Neural cell (in vitro differentiated cells): ENCODE data around the gene TUBD1. TPM values are rescaled to one million over a fixed set of nuclear protein-coding genes. Genes with fewer than 3 reads are reported as not detected.

Experiments used
- H2AFZ ChIP-seq: fragments of 200-600, 300-800 bp; sonication (generic), shearing (Covaris generic); 2 replicates; pipeline ENCODE4 v1.6.0; 2014; ENCODE audit warnings: low read depth, mild to moderate bottlenecking, antibody characterized with exemption, low read length, moderate library complexity
- H3F3A ChIP-seq: fragments of 200-600 bp; shearing (Covaris generic); 2 replicates; pipeline ENCODE4 v1.6.1; 2016; ENCODE audit warnings: mild to moderate bottlenecking, moderate library complexity, mixed read lengths, antibody characterized with exemption, low read length; ENCODE audit not compliant: insufficient read depth, poor library complexity, severe bottlenecking
- H3K27ac ChIP-seq: fragments of 200-600, 300-800 bp; sonication (generic), shearing (Covaris generic); 2 replicates; pipeline ENCODE4 v1.5.1; 2014; ENCODE audit warnings: mild to moderate bottlenecking, low read length, moderate library complexity
- H3K27me3 ChIP-seq: fragments of 300-800, 200-600 bp; sonication (generic), shearing (Covaris generic); 2 replicates; pipeline ENCODE4 v1.6.0; 2014; ENCODE audit warnings: mild to moderate bottlenecking, low read depth, low read length, moderate library complexity; ENCODE audit not compliant: insufficient read depth
- H3K36me3 ChIP-seq: fragments of 300-800, 200-600 bp; sonication (generic), shearing (Covaris generic); 2 replicates; pipeline ENCODE4 v1.5.1; 2014; ENCODE audit warnings: mild to moderate bottlenecking, antibody characterized with exemption, low read length, moderate library complexity; ENCODE audit not compliant: insufficient read depth
- H3K4me2 ChIP-seq: fragments of 300-800, 200-600 bp; sonication (generic), shearing (Covaris generic); 2 replicates; pipeline ENCODE4 v1.6.0; 2014; ENCODE audit warnings: mild to moderate bottlenecking, low read length
- H3K4me3 ChIP-seq: fragments of 300-800, 200-600 bp; sonication (generic), shearing (Covaris generic); 2 replicates; pipeline ENCODE4 v1.5.1; 2014; ENCODE audit warnings: mild to moderate bottlenecking, low read length, moderate library complexity
- H3K79me2 ChIP-seq: fragments of 200-600 bp; shearing (Covaris generic); replicated peaks from 2 replicates; pipeline ENCODE4 v1.6.0; 2014; ENCODE audit warnings: mild to moderate bottlenecking, low read length, moderate library complexity; ENCODE audit not compliant: insufficient read depth
- H3K9ac ChIP-seq: fragments of 300-800, 200-600 bp; sonication (generic), shearing (Covaris generic); 2 replicates; pipeline ENCODE4 v1.6.1; 2016; ENCODE audit warnings: mild to moderate bottlenecking, low read length, mixed read lengths
- H3K9me2 ChIP-seq: fragments of 200-600 bp; shearing (Covaris generic); 2 replicates; pipeline ENCODE4 v1.6.1; 2016; ENCODE audit warnings: mild to moderate bottlenecking, low read length, mixed read lengths; ENCODE audit not compliant: insufficient read depth
- H3K9me3 ChIP-seq: fragments of 200-600, 300-800 bp; sonication (generic), shearing (Covaris generic); 2 replicates; pipeline ENCODE4 v1.6.1; 2016; ENCODE audit warnings: mild to moderate bottlenecking, mixed run types, low read length, moderate library complexity, mixed read lengths
- H4K20me1 ChIP-seq: fragments of 200-600 bp; shearing (Covaris generic); 2 replicates; pipeline ENCODE4 v1.6.1; 2016; ENCODE audit warnings: mild to moderate bottlenecking, mixed run types; ENCODE audit not compliant: insufficient read depth
- EP300 ChIP-seq: fragments of 450-650 bp; conservative IDR thresholded peaks from 2 replicates; pipeline ENCODE4 v1.6.1; 2014; ENCODE audit warnings: antibody characterized with exemption, mild to moderate bottlenecking, moderate library complexity; ENCODE audit not compliant: poor library complexity, severe bottlenecking
- EZH2 ChIP-seq: fragments of 200-600, 300-800 bp; shearing (Covaris generic), sonication (generic); IDR thresholded peaks from 2 replicates; pipeline ENCODE4 v1.6.1; 2014; ENCODE audit warnings: antibody characterized with exemption, low read length, borderline replicate concordance, mild to moderate bottlenecking; ENCODE audit not compliant: insufficient read depth, poor library complexity, severe bottlenecking
- MXI1 ChIP-seq: fragments of 450-650 bp; conservative IDR thresholded peaks from 2 replicates; pipeline ENCODE4 v1.6.1; 2014; ENCODE audit warnings: antibody characterized with exemption, mild to moderate bottlenecking; ENCODE audit not compliant: poor library complexity, severe bottlenecking
- POLR2AphosphoS5 ChIP-seq: IDR thresholded peaks from 2 replicates; pipeline ENCODE4 v1.6.1; 2012
- RAD21 ChIP-seq: fragments of 450-650 bp; conservative IDR thresholded peaks from 2 replicates; pipeline ENCODE4 v1.6.1; 2014; ENCODE audit warnings: antibody characterized with exemption, mild to moderate bottlenecking, moderate library complexity
- SMC3 ChIP-seq: fragments of 450-650 bp; conservative IDR thresholded peaks from 2 replicates; pipeline ENCODE4 v1.6.1; 2014; ENCODE audit warnings: antibody characterized with exemption, mild to moderate bottlenecking, moderate library complexity; ENCODE audit not compliant: poor library complexity
- TAF1 ChIP-seq: IDR thresholded peaks from 2 replicates; pipeline ENCODE4 v1.6.1; 2012; ENCODE audit warnings: low read depth
- polyA plus RNA-seq: library from polyadenylated mRNA; depleted of rRNA; stranded (reverse); fragments of >200 nt; gene quantifications from 2 replicates; pipeline ENCODE4 v1.2.3, GENCODE V29; 2014
- TF ChIP-seq, protein P1 (sequence below): IDR thresholded peaks from 2 replicates; pipeline ENCODE4 v1.6.1; 2012; ENCODE audit warnings: borderline replicate concordance
- TF ChIP-seq, protein P2 (sequence below): fragments of 450-650 bp; IDR thresholded peaks from 2 replicates; pipeline ENCODE4 v1.5.1; 2014; ENCODE audit warnings: antibody characterized with exemption, mild to moderate bottlenecking, moderate library complexity; ENCODE audit not compliant: poor library complexity, severe bottlenecking

The TUBD1 gene
- polyA plus RNA-seq, 1 donor from 2014 or later, result 12.3 TPM

DNA sequence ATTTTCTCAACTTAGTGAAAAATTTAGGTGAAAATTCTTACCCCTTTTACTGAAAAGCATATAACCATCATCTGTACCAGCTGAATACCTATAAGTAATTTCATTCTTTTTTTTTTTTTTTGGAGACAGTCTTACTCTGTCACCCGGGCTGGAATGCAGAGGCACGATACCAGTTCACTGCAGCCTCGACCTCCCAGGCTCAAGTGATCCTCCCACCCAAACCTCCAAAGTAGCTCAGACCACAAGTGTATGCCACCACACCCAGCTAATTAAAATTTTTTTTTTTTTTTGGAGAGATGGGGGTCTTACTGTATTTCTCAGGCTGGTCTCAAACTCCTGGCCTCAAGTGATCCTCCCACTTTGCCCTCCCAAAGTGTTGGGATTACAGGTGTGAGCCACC, 33.8 kb downstream of the TUBD1 start:
- no peak overlapping the region for H3K4me3 ChIP-seq
- H3K9ac ChIP-seq, result no peak overlapping the region
- H3K27me3 ChIP-seq, result no peaks in the 10 kb centered on the region
- no peak overlapping the region for H3K4me2 ChIP-seq
- no peak for TF ChIP-seq MXI1
- TF ChIP-seq EP300, result no peak
- TF ChIP-seq RAD21, result no peak
- TF ChIP-seq, protein P1, sequence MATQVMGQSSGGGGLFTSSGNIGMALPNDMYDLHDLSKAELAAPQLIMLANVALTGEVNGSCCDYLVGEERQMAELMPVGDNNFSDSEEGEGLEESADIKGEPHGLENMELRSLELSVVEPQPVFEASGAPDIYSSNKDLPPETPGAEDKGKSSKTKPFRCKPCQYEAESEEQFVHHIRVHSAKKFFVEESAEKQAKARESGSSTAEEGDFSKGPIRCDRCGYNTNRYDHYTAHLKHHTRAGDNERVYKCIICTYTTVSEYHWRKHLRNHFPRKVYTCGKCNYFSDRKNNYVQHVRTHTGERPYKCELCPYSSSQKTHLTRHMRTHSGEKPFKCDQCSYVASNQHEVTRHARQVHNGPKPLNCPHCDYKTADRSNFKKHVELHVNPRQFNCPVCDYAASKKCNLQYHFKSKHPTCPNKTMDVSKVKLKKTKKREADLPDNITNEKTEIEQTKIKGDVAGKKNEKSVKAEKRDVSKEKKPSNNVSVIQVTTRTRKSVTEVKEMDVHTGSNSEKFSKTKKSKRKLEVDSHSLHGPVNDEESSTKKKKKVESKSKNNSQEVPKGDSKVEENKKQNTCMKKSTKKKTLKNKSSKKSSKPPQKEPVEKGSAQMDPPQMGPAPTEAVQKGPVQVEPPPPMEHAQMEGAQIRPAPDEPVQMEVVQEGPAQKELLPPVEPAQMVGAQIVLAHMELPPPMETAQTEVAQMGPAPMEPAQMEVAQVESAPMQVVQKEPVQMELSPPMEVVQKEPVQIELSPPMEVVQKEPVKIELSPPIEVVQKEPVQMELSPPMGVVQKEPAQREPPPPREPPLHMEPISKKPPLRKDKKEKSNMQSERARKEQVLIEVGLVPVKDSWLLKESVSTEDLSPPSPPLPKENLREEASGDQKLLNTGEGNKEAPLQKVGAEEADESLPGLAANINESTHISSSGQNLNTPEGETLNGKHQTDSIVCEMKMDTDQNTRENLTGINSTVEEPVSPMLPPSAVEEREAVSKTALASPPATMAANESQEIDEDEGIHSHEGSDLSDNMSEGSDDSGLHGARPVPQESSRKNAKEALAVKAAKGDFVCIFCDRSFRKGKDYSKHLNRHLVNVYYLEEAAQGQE, result no peak
- TF ChIP-seq, protein P2, sequence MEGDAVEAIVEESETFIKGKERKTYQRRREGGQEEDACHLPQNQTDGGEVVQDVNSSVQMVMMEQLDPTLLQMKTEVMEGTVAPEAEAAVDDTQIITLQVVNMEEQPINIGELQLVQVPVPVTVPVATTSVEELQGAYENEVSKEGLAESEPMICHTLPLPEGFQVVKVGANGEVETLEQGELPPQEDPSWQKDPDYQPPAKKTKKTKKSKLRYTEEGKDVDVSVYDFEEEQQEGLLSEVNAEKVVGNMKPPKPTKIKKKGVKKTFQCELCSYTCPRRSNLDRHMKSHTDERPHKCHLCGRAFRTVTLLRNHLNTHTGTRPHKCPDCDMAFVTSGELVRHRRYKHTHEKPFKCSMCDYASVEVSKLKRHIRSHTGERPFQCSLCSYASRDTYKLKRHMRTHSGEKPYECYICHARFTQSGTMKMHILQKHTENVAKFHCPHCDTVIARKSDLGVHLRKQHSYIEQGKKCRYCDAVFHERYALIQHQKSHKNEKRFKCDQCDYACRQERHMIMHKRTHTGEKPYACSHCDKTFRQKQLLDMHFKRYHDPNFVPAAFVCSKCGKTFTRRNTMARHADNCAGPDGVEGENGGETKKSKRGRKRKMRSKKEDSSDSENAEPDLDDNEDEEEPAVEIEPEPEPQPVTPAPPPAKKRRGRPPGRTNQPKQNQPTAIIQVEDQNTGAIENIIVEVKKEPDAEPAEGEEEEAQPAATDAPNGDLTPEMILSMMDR, result no peak
- no peak for TF ChIP-seq EZH2
- no peak for TF ChIP-seq SMC3
- no peak for TF ChIP-seq POLR2AphosphoS5
- TF ChIP-seq TAF1, result no peak
- no peaks in the 10 kb centered on the region for H3K36me3 ChIP-seq
- H3K9me3 ChIP-seq, result no peaks in the 10 kb centered on the region
- H2AFZ ChIP-seq, result no peak overlapping the region
- H4K20me1 ChIP-seq, result no peaks in the 10 kb centered on the region
- H3F3A ChIP-seq, result no peaks in the 10 kb centered on the region
- H3K9me2 ChIP-seq, result no peaks in the 10 kb centered on the region
- no peak overlapping the region for H3K27ac ChIP-seq
- H3K79me2 ChIP-seq, result no peaks in the 10 kb centered on the region

DNA sequence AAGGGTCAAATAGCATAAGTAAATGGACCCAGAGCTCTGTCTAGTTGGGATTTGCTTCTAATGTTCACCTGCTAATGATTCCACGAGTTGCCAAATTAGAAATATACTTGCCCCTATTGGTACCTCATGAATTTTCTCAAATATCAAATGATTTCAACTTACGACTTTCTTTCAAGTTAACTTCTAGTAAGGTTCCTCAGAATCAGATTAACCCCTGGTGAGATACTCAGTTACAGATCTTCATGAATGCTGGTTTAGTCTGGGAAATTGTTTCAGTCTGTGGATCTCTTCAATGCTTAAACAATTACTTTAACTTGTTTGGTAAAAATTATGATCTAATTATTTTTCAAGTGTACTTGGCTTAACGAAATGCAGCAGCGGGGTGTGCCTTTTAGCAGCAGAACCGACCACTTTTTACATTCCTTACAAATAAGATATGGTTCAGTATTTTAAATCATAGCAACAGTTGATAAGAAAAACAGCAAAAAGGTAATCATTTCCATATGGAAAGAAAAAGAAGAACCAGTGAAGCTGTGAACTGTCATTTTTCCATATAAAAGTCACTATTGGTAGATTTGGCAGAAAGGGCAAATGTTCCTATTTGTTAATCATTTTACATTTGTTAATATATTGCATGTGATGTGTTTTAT, 34.5 kb downstream of the TUBD1 start:
- Histone ChIP-seq H3K9me3 (no peaks in the 10 kb centered on the region), H3K4me2 (no peak overlapping the region), H3K36me3 (no peaks in the 10 kb centered on the region), H3K27ac (no peak overlapping the region), H3K27me3 (no peaks in the 10 kb centered on the region), H3K4me3 (no peak overlapping the region), H3K79me2 (no peaks in the 10 kb centered on the region), H3K9ac (no peak overlapping the region), H3K9me2 (no peaks in the 10 kb centered on the region), H3F3A (no peaks in the 10 kb centered on the region), H4K20me1 (no peaks in the 10 kb centered on the region), H2AFZ (no peak overlapping the region)
- TF ChIP-seq MXI1 (no peak), POLR2AphosphoS5 (no peak), RAD21 (no peak), TAF1 (no peak), SMC3 (no peak), EP300 (no peak), EZH2 (no peak)
- TF ChIP-seq, protein P2, result no peak
- TF ChIP-seq, protein P1, result no peak
